ENCODE measurements around the gene EPB41L2. TPM values are rescaled to one million over a fixed set of nuclear protein-coding genes. Genes with fewer than 3 reads are reported as not detected.

Gene EPB41L2
- total RNA-seq, 2 donors from 2014 or later, result 99.6 to 110 TPM

- no peak overlapping the region for H3K27ac ChIP-seq
- H3K27me3 ChIP-seq (replicated peaks; ENCODE audit: insufficient read depth), result no peaks in the 10 kb centered on the region
- H3K9me3 ChIP-seq, result no peaks in the 10 kb centered on the region
- no peak for ATAC-seq (ENCODE audit: insufficient number of reproducible peaks, low FRiP score, low read depth)
- no peak overlapping the region for H3K4me3 ChIP-seq
- H3K36me3 ChIP-seq, result no peaks in the 10 kb centered on the region
- peaks cover 38 to 52% of the 10 kb centered on the region in 2 donors for H3K4me1 ChIP-seq (ENCODE audit: control insufficient read depth in 1 of 2, low read depth in 2 of 2)
- TF ChIP-seq, protein P1, sequence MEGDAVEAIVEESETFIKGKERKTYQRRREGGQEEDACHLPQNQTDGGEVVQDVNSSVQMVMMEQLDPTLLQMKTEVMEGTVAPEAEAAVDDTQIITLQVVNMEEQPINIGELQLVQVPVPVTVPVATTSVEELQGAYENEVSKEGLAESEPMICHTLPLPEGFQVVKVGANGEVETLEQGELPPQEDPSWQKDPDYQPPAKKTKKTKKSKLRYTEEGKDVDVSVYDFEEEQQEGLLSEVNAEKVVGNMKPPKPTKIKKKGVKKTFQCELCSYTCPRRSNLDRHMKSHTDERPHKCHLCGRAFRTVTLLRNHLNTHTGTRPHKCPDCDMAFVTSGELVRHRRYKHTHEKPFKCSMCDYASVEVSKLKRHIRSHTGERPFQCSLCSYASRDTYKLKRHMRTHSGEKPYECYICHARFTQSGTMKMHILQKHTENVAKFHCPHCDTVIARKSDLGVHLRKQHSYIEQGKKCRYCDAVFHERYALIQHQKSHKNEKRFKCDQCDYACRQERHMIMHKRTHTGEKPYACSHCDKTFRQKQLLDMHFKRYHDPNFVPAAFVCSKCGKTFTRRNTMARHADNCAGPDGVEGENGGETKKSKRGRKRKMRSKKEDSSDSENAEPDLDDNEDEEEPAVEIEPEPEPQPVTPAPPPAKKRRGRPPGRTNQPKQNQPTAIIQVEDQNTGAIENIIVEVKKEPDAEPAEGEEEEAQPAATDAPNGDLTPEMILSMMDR (IDR thresholded peaks at IDR 0.05), result no peak
- no peak for DNase-seq (ENCODE audit: low spot score)
Observed at GRCh38 chr6:130932921-130933320, 130.1 kb downstream of the EPB41L2 start.

DNA sequence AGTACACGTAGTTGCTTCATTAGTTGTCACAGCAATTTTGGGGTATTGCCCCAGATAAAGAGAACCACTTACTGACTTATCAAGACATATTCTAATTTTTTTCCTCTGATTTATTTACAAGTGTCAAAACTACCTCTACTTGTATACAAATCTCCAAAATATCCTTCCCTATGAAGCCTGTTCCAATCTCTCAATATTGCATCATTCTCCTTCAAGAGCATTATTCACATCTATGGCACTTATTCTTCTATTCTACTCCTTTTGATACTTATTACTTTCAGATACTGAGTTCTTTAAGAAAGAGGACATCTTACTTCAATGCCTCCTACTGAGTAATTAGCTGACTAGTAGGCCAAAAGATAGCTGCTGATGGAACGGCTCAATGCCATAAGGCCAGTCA lies 130.6 kb downstream of the EPB41L2 start:
- Histone ChIP-seq H3K9me3 (no peaks in the 10 kb centered on the region), H3K36me3 (no peaks in the 10 kb centered on the region), H3K4me1 (ENCODE audit: control insufficient read depth in 1 of 2, low read depth in 2 of 2) (peaks cover 38 to 52% of the 10 kb centered on the region in 2 donors), H3K27me3 (replicated peaks; ENCODE audit: insufficient read depth) (no peaks in the 10 kb centered on the region), H3K27ac (no peak overlapping the region), H3K4me3 (no peak overlapping the region)
- TF ChIP-seq, protein P1 (IDR thresholded peaks at IDR 0.05), result no peak
- DNase-seq (ENCODE audit: low spot score), result no peak
- no peak for ATAC-seq (ENCODE audit: insufficient number of reproducible peaks, low FRiP score, low read depth)

- no peak for DNase-seq (ENCODE audit: low spot score)
- TF ChIP-seq, protein P1 (IDR thresholded peaks at IDR 0.05), result no peak
- H3K27me3 ChIP-seq (replicated peaks; ENCODE audit: insufficient read depth), result no peaks in the 10 kb centered on the region
- no peak overlapping the region for H3K27ac ChIP-seq
- no peaks in the 10 kb centered on the region for H3K36me3 ChIP-seq
- no peak overlapping the region for H3K4me3 ChIP-seq
- peaks cover 38 to 52% of the 10 kb centered on the region in 2 donors for H3K4me1 ChIP-seq (ENCODE audit: control insufficient read depth in 1 of 2, low read depth in 2 of 2)
- no peak for ATAC-seq (ENCODE audit: insufficient number of reproducible peaks, low FRiP score, low read depth)
- no peaks in the 10 kb centered on the region for H3K9me3 ChIP-seq
Observed at GRCh38 chr6:130931683-130932082, 131.4 kb downstream of the EPB41L2 start.

GRCh38 chr6:130929036-130929678 lies 133.9 kb downstream of the EPB41L2 start:
- Histone ChIP-seq H3K4me1 (ENCODE audit: control insufficient read depth in 1 of 2, low read depth in 2 of 2) (peaks cover 20 to 37% of the 10 kb centered on the region in 2 donors), H3K27ac (no peak overlapping the region), H3K9me3 (no peaks in the 10 kb centered on the region), H3K36me3 (no peaks in the 10 kb centered on the region), H3K4me3 (peak overlapping the region; percentile 34), H3K27me3 (replicated peaks; ENCODE audit: insufficient read depth) (no peaks in the 10 kb centered on the region)
- DNase-seq (ENCODE audit: low spot score) (no peak), ATAC-seq (ENCODE audit: insufficient number of reproducible peaks, low FRiP score, low read depth) (no peak)
- TF ChIP-seq, protein P1 (IDR thresholded peaks at IDR 0.05), result no peak

- Histone ChIP-seq H3K9me3 (no peaks in the 10 kb centered on the region), H3K27me3 (replicated peaks; ENCODE audit: insufficient read depth) (no peaks in the 10 kb centered on the region), H3K4me3 (peak overlapping the region; percentile 34), H3K4me1 (ENCODE audit: control insufficient read depth in 1 of 2, low read depth in 2 of 2) (peaks cover 14 to 29% of the 10 kb centered on the region in 2 donors), H3K27ac (no peak overlapping the region), H3K36me3 (no peaks in the 10 kb centered on the region)
- DNase-seq (ENCODE audit: low spot score) (no peak), ATAC-seq (ENCODE audit: insufficient number of reproducible peaks, low FRiP score, low read depth) (no peak)
- TF ChIP-seq, protein P1 (IDR thresholded peaks at IDR 0.05), result no peak
Observed at GRCh38 chr6:130928158-130928912, 134.7 kb downstream of the EPB41L2 start.
